ENCODE results near the gene STARD3NL. TPM values are rescaled to one million over a fixed set of nuclear protein-coding genes. Genes with fewer than 3 reads are reported as not detected.
"Not testable (repeated sequence)": the region's sequence is repeated elsewhere in the genome, so short reads cannot be mapped to it uniquely, and the experiment has no call there.

Gene STARD3NL
- total RNA-seq, 1 experiment from 2014 or later = 37.4 TPM

GRCh38 chr7:38257350-38257677 lies 79.3 kb downstream of the STARD3NL start:
- Histone ChIP-seq H3K9me3 (ENCODE audit: low read length) (no peaks in the 10 kb centered on the region), H2AFZ (ENCODE audit: low read length) (no peak overlapping the region), H3F3A (ENCODE audit: low read length, unreplicated experiment) (no peaks in the 10 kb centered on the region), H3K4me1 (ENCODE audit: insufficient read depth, low read length) (no peaks in the 10 kb centered on the region), H4K20me1 (ENCODE audit: low read length) (no peaks in the 10 kb centered on the region), H3K4me3 (ENCODE audit: low read length) (no peak overlapping the region), H3K36me3 (ENCODE audit: low read depth, low read length) (no peaks in the 10 kb centered on the region), H3K79me2 (ENCODE audit: low read length) (no peaks in the 10 kb centered on the region), H3K27ac (ENCODE audit: low read length) (no peak overlapping the region), H3K9me2 (replicated peaks; ENCODE audit: low read length) (no peaks in the 10 kb centered on the region), H3K4me2 (ENCODE audit: low read length) (no peak overlapping the region), H3K9ac (ENCODE audit: low read length) (no peak overlapping the region), H3K27me3 (ENCODE audit: low read length) (peaks cover 55% of the 10 kb centered on the region)
- ChIA-PET POLR2A (ENCODE audit: unreplicated experiment) (no interaction called here), CTCF (no interaction called here)
- intact Hi-C loops (cut with micrococcal nuclease) = no loop called here
- DNase-seq (no peak), ATAC-seq (no peak)
- TF ChIP-seq EZH2 (IDR thresholded peaks at IDR 0.05; ENCODE audit: low read length, unreplicated experiment) = no peak
- no peak for TF ChIP-seq EZH2phosphoT487 (IDR thresholded peaks at IDR 0.05; ENCODE audit: borderline replicate concordance, low read length)
- TF ChIP-seq, protein P1, sequence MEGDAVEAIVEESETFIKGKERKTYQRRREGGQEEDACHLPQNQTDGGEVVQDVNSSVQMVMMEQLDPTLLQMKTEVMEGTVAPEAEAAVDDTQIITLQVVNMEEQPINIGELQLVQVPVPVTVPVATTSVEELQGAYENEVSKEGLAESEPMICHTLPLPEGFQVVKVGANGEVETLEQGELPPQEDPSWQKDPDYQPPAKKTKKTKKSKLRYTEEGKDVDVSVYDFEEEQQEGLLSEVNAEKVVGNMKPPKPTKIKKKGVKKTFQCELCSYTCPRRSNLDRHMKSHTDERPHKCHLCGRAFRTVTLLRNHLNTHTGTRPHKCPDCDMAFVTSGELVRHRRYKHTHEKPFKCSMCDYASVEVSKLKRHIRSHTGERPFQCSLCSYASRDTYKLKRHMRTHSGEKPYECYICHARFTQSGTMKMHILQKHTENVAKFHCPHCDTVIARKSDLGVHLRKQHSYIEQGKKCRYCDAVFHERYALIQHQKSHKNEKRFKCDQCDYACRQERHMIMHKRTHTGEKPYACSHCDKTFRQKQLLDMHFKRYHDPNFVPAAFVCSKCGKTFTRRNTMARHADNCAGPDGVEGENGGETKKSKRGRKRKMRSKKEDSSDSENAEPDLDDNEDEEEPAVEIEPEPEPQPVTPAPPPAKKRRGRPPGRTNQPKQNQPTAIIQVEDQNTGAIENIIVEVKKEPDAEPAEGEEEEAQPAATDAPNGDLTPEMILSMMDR (conservative IDR thresholded peaks at IDR 0.05; ENCODE audit: low read depth, low read length) = no peak
- BruUV-seq (replicated peaks) = no TSS peak

- CTCF ChIA-PET; H3K4me3 ChIP-seq (ENCODE audit: low read length); H3K9ac ChIP-seq (ENCODE audit: low read length); H3K9me3 ChIP-seq (ENCODE audit: low read length); H3K79me2 ChIP-seq (ENCODE audit: low read length); intact Hi-C loops (cut with micrococcal nuclease); H3F3A ChIP-seq (ENCODE audit: low read length, unreplicated experiment); H3K4me2 ChIP-seq (ENCODE audit: low read length); DNase-seq; H2AFZ ChIP-seq (ENCODE audit: low read length); POLR2A ChIA-PET (ENCODE audit: unreplicated experiment); H3K9me2 ChIP-seq (replicated peaks; ENCODE audit: low read length); H3K27ac ChIP-seq (ENCODE audit: low read length); BruUV-seq (replicated peaks); H3K4me1 ChIP-seq (ENCODE audit: insufficient read depth, low read length); ATAC-seq; H4K20me1 ChIP-seq (ENCODE audit: low read length); H3K36me3 ChIP-seq (ENCODE audit: low read depth, low read length): not testable (repeated sequence)
- peaks cover 64% of the 10 kb centered on the region for H3K27me3 ChIP-seq (ENCODE audit: low read length)
These were observed 81.1 kb downstream of the STARD3NL start for GRCh38 chr7:38259157-38259556.

DNA sequence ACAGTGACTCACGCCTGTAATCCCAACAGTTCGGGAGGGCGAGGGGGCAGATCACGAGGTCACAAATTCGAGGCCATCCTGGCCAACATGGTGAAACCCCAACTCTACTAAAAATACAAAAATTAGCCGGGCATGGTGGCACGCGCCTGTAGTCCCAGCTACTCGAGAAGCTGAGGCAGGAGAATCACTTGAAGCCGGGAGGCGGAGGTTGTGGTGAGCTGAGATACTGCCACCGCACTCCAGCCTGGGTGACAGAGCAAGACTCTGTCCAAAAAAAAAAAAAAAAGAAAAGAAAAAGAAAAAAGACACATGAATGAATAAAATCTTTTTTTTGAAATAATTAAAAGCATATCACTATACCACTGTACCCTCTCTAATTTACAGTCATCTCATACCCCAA lies 83.6 kb downstream of the STARD3NL start:
- DNase-seq; H4K20me1 ChIP-seq (ENCODE audit: low read length); H3K4me1 ChIP-seq (ENCODE audit: insufficient read depth, low read length); CTCF ChIA-PET; H3K9me3 ChIP-seq (ENCODE audit: low read length); POLR2A ChIA-PET (ENCODE audit: unreplicated experiment); H3K36me3 ChIP-seq (ENCODE audit: low read depth, low read length); H3K4me2 ChIP-seq (ENCODE audit: low read length); H3K9me2 ChIP-seq (replicated peaks; ENCODE audit: low read length); H3F3A ChIP-seq (ENCODE audit: low read length, unreplicated experiment); ATAC-seq; BruUV-seq (replicated peaks); H3K9ac ChIP-seq (ENCODE audit: low read length); H3K27ac ChIP-seq (ENCODE audit: low read length); H3K4me3 ChIP-seq (ENCODE audit: low read length); intact Hi-C loops (cut with micrococcal nuclease); H3K79me2 ChIP-seq (ENCODE audit: low read length); H2AFZ ChIP-seq (ENCODE audit: low read length): not testable (repeated sequence)
- peaks cover 51% of the 10 kb centered on the region for H3K27me3 ChIP-seq (ENCODE audit: low read length)

GRCh38 chr7:38262026-38262425 lies 84.0 kb downstream of the STARD3NL start:
- H3K79me2 ChIP-seq (ENCODE audit: low read length); BruUV-seq (replicated peaks): not testable (repeated sequence)

More at GRCh38 chr7:38262026-38262425, 84.0 kb downstream of the STARD3NL start:
- H3K4me2 ChIP-seq (ENCODE audit: low read length); H3K9me3 ChIP-seq (ENCODE audit: low read length); H3K36me3 ChIP-seq (ENCODE audit: low read depth, low read length); intact Hi-C loops (cut with micrococcal nuclease); CTCF ChIA-PET; H3K4me3 ChIP-seq (ENCODE audit: low read length); ATAC-seq; H3K9me2 ChIP-seq (replicated peaks; ENCODE audit: low read length); H4K20me1 ChIP-seq (ENCODE audit: low read length); H3K27ac ChIP-seq (ENCODE audit: low read length); DNase-seq; H2AFZ ChIP-seq (ENCODE audit: low read length); H3K4me1 ChIP-seq (ENCODE audit: insufficient read depth, low read length); H3F3A ChIP-seq (ENCODE audit: low read length, unreplicated experiment); H3K9ac ChIP-seq (ENCODE audit: low read length); POLR2A ChIA-PET (ENCODE audit: unreplicated experiment): not testable (repeated sequence)
- peaks cover 47% of the 10 kb centered on the region for H3K27me3 ChIP-seq (ENCODE audit: low read length)
